RWPE1 (cell line): Measurements from ENCODE around the gene FPGS.

Source experiments
- CTCF ChIA-PET: fragments of 350-600 bp; sonication (Branson Sonifier 250); formaldehyde crosslinking; extraction: SDS; loops from one replicate; lab custom pipeline; 2021; lab: Yijun Ruan, JAX
- POLR2A ChIA-PET: fragments of 400-600 bp; formaldehyde crosslinking; extraction: SDS; loops from one replicate; lab custom pipeline; 2020; ENCODE audit warnings: antibody characterized with exemption; ENCODE audit not compliant: low non-redundant PET; lab: Yijun Ruan, JAX
- DNase-seq: peaks from one replicate; pipeline ENCODE4 v3.0.0; 2012; ENCODE audit warnings: low spot score
- H3K27ac ChIP-seq: fragments of 450-650 bp; 2 replicates; pipeline ENCODE4 v1.5.1; 2017
- TF ChIP-seq, protein P1 (sequence below): fragments of 450-650 bp; conservative IDR thresholded peaks from 2 replicates; pipeline ENCODE4 v1.5.1; 2017; ENCODE audit warnings: low read depth, mild to moderate bottlenecking

FPGS gene

DNA sequence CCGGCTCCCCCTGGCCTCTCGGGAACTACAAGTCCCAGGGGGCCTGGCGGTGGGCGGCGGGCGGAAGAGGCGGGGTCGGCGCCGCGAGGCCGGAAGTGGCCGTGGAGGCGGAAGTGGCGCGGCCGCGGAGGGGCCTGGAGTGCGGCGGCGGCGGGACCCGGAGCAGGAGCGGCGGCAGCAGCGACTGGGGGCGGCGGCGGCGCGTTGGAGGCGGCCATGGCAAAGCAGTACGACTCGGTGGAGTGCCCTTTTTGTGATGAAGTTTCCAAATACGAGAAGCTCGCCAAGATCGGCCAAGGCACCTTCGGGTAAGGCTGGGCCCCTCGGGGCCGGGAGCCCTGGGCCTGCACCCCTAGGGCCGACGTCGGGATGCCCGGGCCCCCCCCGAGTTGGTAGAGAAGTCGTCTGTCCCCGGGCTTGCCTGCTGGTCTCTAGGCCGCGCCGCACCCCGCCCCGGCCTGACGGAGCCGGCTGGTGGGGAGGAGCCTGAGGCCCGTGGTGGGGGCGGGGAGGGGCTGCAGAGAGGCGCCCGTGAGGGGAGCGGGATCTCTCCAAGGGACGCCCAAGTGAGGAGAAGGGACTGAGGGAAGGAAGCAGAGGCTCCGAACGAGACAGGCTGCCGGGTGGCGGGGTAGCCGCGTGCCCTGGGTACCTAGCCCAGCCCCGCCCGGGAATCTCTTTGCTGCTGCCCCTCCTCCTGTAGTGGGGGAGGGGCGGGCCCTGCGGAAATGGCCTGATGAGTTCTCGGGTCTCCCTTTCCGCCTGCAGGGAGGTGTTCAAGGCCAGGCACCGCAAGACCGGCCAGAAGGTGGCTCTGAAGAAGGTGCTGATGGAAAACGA, 16.5 kb upstream of the FPGS start, which contains the start of gene CDK9:
TSS of gene CDK9 (plus strand) at position 102 of the 840 bp plus-strand sequence. CDS start at position 217, 115 bp downstream.
- ChIA-PET CTCF (interaction anchor here (0.7 to 2.5 kb wide), 14 partner anchors 15 to 173 kb away, joined by 3 to 18 read pairs (median 4); partner anchors contain the start of gene TOR2A), POLR2A (interaction anchor here (0.5 to 1.6 kb wide), 5 partner anchors 13 to 99 kb away, joined by 3 to 8 read pairs (median 3); partner anchors contain the start of gene TOR2A)
- peak within 1 kb of the TSS; percentile 93 for H3K27ac ChIP-seq
- peak; percentile 99 for DNase-seq
- TF ChIP-seq, protein P1, sequence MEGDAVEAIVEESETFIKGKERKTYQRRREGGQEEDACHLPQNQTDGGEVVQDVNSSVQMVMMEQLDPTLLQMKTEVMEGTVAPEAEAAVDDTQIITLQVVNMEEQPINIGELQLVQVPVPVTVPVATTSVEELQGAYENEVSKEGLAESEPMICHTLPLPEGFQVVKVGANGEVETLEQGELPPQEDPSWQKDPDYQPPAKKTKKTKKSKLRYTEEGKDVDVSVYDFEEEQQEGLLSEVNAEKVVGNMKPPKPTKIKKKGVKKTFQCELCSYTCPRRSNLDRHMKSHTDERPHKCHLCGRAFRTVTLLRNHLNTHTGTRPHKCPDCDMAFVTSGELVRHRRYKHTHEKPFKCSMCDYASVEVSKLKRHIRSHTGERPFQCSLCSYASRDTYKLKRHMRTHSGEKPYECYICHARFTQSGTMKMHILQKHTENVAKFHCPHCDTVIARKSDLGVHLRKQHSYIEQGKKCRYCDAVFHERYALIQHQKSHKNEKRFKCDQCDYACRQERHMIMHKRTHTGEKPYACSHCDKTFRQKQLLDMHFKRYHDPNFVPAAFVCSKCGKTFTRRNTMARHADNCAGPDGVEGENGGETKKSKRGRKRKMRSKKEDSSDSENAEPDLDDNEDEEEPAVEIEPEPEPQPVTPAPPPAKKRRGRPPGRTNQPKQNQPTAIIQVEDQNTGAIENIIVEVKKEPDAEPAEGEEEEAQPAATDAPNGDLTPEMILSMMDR, result no peak

DNA sequence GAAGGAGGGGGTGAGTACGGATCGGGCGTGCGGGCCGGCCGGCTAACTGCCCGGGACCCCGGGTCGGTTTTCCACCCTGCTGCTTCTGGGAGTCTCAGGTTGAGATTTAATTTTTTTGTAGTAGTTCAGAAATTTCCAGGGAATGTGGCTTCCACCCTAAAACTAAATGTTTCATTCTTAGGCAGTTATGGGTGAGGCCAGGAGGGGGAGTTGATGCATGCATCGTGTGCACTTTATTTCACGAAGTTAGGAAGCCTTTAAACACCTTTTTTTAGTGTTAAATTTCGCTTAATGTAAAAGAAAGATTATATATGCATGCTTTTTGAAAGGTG, 15.9 kb upstream of the FPGS start:
- CTCF ChIA-PET, result interaction anchor here (0.6 to 1.7 kb wide), 4 partner anchors 14 to 483 kb away, joined by 3 to 12 read pairs (median 4); no protein-coding TSS in a partner anchor
- H3K27ac ChIP-seq, result peak overlapping the region; percentile 93
- TF ChIP-seq, protein P1, result peak; percentile 77
- no peak for DNase-seq
- POLR2A ChIA-PET, result interaction anchor here (1.6 kb wide), 1 partner anchor 15 kb away, joined by 4 read pairs; no protein-coding TSS in a partner anchor

DNA sequence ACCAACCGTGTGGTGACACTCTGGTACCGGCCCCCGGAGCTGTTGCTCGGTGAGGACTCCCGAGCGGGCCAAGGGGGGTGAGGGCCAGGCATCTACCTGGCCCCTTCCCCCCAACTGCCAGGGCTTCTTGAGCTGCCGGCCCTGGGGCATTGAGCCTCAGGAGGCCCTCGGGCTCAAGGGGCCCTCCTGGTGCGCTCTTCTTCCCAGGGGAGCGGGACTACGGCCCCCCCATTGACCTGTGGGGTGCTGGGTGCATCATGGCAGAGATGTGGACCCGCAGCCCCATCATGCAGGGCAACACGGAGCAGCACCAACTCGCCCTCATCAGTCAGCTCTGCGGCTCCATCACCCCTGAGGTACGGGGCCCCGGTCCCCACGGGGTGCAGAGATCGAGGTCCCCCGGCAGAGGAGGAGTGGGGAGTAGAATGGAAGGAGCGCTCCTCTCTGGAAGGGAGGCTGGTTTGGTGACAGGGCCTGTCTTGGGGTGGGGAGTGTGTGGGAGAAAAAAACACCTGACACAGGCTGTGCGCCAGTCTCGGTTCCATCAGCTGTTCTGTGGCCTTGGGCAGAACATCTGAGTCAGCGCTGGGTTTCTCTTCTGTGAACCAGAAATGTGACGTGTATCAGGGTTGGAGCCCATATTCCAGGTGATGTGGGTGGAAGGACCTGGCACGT, 14.2 kb upstream of the FPGS start:
- ChIA-PET CTCF (interaction anchor here (0.7 to 1.7 kb wide), 4 partner anchors 13 to 86 kb away, joined by 3 to 12 read pairs (median 5); no protein-coding TSS in a partner anchor), POLR2A (interaction anchor here (1.6 kb wide), 1 partner anchor 13 kb away, joined by 4 read pairs; no protein-coding TSS in a partner anchor)
- DNase-seq, result no peak
- peak overlapping the region; percentile 20 for H3K27ac ChIP-seq
- TF ChIP-seq, protein P1, result no peak

DNA sequence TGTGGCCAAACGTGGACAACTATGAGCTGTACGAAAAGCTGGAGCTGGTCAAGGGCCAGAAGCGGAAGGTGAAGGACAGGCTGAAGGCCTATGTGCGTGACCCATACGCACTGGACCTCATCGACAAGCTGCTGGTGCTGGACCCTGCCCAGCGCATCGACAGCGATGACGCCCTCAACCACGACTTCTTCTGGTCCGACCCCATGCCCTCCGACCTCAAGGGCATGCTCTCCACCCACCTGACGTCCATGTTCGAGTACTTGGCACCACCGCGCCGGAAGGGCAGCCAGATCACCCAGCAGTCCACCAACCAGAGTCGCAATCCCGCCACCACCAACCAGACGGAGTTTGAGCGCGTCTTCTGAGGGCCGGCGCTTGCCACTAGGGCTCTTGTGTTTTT, 13.5 kb upstream of the FPGS start:
- TF ChIP-seq, protein P1, result no peak
- POLR2A ChIA-PET, result interaction anchor here (0.6 kb wide), 1 partner anchor 12 kb away, joined by 5 read pairs; no protein-coding TSS in a partner anchor
- CTCF ChIA-PET, result interaction anchor here (0.7 kb wide), 1 partner anchor 22 kb away, joined by 4 read pairs; no protein-coding TSS in a partner anchor
- no peak for DNase-seq
- peak overlapping the region; percentile 20 for H3K27ac ChIP-seq

DNA sequence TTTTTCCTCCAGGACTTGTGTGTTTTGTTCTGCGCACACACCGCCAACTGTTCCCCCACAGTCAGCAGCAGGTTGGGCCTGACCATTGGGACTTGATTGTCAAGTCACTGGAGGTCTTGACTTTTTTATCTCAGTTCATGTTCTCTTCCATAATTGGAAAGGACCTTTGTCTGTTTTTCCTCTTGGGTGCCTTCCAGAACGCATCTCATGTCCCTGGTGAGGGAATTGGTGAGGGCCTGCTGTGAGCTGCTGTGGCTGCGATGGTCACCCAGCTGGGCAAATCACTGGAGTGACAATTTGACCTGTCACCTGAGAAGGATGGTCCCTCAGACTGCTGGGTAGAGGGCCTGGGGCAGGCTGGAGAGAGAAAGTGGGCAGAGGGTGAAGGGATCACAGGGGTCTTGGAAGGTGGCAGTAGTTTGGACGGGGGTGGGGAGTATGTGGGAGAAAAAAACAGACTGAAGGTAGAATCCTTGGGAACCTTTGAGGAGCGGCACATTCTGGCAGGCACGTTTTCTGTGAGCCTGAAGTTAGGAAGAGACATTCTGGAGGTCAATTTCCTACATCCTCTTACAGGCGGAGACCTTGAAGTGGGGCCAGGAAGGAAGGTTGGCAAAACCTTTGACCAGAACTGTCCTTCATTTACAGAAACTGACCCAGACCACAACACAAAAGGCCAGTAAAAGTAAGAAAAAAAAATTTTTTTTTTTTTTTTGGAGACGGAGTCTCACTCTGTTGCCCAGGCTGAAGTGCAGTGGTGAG, 12.4 kb upstream of the FPGS start:
- TF ChIP-seq, protein P1, result no peak
- DNase-seq, result no peak
- ChIA-PET POLR2A (no interaction called here), CTCF (interaction anchor here (0.6 to 0.9 kb wide), 3 partner anchors 21 to 215 kb away, joined by 3 to 4 read pairs (median 4); no protein-coding TSS in a partner anchor)
- H3K27ac ChIP-seq, result peak overlapping the region; percentile 66
